NCI-H187 (cell line): ENCODE measurements around the gene FBLN7.

Source experiments
- DNase-seq, 2 experiments: peaks; one replicate each; lab custom pipeline; 2025; lab: John Stamatoyannopoulos, UW

Gene FBLN7

DNA sequence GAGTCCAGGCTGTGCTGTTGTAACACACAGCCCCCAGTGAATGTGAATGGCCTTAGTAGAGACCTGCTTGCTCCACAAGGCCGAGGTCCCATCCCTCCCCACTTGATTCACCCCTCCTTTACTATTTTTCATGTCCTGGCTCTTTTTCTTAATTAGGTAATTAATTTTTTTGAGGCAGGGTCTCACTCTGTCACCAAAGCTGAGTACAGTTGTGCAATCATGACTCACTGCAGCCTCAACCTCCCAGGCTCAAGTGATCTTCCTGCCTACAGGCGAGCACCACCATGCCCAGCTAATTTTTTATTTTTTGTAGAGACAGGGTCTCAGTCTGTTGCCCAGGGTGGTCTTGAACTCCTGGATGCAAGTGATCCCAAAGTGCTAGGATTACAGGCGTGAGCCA, 19.3 kb downstream of the FBLN7 start:
- DNase-seq: no peak

DNA sequence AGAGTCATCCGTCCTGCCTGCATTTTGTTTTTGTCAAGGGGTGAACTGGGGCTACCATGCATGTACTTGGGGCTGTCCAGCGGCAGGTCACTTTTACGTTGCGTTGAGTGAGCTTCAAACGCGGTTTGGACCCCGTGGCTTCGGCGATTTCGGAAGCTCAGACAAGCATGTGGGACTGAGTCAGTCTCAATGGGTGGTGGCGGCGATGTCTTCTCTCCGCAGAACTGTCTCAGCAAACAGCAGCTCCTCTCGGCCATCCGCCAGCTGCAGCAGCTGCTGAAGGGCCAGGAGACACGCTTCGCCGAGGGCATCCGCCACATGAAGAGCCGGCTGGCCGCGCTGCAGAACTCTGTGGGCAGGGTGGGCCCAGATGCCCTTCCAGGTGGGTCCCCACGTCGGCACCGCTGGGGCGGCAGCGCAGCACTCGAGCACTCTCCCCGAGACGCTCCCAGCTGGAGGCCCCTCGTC, 21.3 kb downstream of the FBLN7 start:
- DNase-seq: peak in 1 of 2 experiments; percentile 45

DNA sequence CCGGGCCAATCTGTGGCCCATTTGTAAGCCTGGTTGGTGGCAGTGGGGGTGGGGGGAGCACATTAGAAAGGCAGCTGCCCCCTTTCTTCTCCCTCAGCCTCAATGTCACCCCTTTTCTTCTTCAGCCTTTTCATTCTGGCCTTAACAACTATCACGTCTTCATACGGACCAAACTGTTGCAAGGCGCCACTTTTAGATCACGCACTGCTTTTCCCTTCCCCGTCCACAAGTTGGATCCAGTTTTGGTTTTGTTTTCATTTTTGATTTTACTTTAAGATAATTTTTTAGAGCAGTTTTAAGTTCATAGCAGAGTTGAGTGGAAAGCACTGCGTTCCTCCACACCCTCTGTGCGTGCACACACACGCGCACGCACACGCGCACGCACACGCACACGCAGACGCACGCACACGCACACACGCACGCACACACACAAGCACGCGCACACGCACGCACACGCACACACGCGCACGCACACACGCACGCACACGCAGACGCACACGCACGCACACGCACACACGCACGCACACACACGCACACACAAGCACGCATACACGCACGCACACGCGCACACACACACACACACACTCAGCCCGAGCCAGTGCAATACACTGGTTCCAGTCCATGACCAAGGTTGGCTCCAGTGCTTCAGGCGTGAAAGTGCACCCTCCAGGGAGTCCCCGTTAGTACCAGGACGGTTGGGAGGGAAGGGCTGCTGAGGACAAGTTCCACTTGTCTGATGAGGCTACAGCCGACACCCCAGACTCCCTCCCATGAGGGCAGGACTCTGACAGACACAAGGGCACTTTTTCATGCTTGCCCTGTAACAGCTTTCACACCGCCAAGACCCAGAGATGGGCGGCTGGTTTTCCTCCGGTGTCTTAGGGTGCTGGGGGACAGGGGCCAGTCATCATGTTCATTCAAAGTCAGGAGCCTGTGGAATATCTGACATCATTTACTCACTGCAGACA, 22.4 kb downstream of the FBLN7 start:
- DNase-seq: peak in 1 of 2 experiments; percentile 29

DNA sequence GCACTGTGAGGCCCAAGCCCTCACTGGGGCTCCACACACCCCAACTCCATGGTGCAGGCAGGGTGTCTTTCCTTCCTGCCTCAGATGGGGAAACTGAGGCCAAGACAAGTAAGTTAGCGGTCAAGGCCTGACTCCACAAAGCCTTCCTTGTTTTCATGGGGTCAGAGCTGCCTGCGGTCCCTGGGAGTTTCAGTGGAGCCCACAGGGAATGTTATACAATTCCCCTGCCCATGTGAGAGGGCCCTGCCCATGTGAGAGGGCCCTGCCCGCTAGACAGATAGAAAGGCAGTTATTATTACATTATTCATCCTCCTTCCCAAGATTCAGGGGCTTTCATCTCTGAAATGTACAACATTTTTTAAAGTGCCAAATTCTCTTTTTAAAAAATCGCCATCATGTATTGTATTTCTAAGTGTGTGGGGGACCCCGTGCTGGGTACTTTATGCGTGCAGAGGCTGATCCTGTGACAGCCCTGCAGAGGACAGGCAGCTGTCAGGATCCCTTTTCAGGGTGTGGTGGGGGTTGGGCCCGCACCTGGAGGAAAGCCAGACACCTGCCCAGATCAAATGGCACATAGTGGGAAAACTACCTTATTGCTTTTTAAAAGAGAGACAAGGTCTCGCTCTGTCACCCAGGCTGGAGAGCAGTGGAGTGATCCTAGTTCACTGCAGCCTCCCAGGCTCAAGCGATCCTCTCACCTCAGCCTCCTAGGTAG, 23.4 kb downstream of the FBLN7 start:
- peak; percentile 45 to 56 for DNase-seq

DNA sequence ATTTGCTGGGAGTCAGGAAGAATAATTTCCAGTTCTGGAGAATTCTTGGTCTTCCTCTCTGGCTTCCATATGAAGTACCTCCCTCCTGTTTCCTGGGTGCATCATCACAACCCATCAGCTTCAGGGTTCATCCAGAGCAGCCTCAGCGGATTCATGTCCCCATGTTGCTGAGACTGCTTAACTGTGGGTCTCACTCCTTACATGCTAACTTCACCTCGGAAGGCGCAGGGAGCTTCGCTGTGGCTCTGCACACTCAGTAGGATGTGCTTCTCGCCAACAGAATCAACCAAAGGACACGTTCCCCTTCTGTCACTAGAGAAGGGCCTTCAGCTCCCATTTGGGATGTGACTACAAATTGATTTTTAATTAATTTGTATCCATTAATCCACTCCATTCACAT, 24.2 kb downstream of the FBLN7 start:
- DNase-seq: no peak

DNA sequence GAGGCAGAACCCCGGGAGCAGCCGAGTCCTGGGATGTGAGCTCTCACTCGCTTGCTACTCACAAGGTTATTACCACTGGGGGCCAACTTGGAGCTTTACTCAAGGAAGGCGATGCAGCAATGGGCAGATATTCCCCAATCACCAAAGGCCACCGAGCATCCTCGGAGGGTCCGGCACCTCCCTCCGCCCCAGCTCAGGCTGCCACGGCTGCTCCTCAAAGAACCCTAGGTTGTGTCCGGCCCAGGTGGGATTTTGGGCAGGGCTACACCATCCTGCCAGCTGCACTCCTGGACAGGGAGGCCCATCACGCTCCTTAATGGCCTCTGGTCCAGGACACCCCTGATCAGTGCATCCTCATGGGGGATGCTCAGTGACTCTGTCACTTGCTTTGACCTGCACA, 24.8 kb downstream of the FBLN7 start:
- no peak for DNase-seq

DNA sequence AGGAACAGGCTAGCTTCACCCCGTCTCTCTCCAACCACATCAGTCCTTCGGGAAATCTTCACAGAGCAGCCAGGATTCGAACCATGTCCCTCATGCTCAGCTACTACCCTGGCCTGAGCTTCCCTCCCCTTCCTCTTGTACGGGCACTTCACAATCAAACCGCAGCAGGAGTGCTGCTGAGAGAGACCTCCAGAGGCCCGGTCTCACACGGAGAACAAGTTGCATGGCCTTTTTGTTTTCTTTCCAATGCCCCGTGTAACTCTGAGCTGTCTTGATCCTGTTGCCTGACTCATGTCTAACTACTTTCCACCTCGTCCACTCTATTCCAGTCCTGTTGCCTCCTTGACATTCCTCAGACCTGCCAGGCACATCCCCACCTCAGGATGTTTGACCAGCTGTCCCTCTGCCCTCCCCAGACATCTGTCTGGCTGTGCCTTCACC, 25.4 kb downstream of the FBLN7 start:
- DNase-seq: no peak

DNA sequence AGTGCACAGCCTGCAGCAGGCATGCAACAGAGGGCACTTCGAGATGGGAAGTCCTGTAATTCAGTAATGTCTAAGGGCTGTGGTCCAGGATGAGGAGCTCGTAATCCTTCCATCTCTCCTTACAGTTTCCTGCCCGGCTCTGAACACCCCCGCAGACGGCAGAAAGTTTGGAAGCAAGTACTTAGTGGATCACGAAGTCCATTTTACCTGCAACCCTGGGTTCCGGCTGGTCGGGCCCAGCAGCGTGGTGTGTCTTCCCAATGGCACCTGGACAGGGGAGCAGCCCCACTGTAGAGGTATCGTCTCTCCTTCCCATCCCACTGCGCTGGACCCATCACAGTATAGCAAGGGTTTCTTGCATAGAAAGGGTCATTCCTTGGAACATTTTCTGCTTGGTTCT, 26.7 kb downstream of the FBLN7 start:
- DNase-seq: no peak

DNA sequence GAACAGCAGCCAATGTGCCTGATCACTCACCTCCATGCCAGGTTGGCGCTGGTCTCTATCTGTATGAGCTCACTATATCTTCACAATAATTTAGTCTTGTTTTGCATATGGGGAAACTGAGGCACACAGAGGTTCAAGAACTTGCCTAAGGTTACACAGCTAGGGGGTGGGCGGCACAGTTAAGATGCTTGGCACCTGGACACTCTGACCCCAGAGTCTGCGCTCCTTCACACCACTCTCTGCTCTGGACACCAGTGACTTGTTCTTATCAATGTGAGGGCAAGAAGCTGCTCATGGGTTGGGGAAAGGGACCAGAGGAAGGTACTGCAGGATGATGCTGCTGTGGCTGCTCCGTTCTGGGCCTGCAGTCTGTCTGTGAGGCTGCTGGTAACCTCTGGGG, 27.1 kb downstream of the FBLN7 start:
- DNase-seq: no peak

DNA sequence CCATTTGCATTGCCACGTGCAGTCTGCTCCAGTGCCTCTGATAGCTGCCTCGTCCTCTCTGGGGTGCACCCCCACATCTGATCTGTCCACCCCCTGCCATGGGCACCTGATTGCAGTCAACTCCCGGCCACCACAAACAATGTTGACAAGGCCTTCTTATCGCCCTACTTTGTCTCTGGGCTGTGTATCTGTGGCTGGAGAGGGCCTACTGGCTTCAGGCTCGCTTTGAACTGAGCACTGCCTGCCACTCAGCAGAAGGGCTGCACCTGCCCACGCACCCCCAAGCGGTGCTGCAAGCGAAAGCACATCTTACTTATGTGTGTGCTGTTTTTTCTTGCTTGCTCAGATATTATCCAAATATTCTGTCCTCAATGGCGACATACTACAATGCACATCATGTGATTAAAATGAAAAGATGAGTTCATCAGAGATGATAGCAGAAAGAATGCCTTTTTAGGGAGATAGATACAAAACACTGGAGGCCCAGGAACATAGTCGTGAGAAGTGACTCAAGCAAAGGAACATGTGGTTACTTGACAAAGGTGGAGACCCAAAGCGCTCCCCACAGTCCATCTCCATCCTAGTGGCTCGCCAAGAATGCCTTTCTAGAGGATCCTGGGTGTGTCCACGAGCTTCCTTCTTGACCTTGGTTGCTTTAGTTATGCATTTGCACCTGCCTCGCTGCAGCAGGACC, 28.8 kb downstream of the FBLN7 start:
- no peak for DNase-seq

DNA sequence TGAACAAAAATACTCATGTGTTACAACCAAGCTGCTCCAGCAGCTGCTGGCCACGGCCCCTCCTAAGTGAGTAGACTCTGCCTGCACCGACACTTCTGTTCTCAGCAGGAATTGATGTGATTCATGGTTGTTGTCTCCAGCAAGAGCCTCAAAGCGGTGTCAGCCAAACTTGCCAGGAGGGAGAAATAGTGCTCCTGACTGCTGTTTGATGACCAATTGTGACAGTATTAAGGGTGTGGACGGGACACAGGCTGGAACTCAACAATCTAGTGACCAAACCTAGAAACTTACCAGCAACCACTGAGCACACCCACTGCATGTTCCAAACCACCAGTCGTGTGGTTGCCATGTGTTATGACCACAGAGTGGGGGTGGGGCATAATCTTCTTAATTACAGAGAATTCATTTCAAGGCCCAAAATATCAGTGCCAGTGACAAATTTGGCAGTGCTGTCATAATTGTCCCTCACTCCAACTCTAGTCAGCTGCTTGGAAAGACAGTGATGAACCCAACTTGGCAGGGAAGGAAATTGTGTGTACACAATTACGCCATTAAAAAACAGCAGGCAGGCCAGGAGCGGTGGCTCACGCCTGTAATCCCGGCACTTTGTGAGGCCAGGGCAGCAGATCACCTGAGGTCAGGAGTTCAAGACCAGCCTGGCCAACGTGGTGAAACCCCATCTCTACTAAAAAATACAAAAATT, 30.4 kb downstream of the FBLN7 start:
- no peak for DNase-seq

DNA sequence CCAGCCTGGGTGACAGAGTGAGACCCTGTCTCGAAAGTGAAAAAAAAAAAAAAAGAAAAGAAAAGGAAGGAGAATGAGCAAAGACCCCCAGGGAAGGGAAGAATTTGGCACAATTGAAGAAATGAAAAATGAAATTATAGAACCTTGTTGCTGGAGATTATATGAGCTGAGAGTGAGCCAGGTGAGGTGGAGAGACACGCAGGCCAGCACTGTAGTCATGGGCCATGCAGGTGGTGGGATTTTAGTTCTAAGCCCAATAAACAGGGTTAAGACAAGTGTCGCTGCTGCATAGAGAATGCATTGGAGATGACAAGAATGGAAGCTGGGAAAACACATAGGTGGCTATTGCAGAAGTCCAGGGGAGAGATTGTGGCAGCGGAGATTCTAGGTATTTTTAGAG, 32.3 kb downstream of the FBLN7 start:
- no peak for DNase-seq

DNA sequence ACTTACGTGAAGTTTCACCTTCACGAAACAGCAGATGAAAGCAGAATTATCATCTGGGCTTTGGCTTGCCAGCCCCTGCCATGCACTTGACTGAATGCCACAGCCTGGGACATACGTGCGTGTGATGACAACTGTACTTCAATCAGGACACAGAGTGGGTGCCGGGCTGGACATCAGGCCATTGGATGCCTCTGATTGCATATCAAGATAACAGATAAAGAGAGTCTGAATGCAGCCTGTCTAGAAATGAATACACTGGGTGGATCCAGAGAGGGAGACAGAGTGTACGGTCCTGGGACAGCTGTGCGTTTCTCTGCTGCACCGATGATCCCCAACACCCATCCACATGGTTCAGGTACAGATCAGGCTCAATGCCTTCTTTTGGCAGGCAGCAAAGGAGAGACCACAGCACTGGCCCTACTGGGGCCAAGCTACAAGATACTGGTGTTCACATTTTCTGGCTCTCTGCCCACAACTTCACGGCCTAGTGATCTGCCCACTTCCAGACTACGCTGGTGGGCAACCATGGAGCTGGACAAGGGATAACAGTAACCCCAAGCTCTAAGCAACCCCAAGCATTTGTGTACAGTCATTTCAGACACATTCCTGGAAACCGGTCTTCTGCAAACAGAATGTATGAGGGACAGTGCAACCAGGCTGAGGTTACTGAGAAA, 35.6 kb downstream of the FBLN7 start:
- no peak for DNase-seq

DNA sequence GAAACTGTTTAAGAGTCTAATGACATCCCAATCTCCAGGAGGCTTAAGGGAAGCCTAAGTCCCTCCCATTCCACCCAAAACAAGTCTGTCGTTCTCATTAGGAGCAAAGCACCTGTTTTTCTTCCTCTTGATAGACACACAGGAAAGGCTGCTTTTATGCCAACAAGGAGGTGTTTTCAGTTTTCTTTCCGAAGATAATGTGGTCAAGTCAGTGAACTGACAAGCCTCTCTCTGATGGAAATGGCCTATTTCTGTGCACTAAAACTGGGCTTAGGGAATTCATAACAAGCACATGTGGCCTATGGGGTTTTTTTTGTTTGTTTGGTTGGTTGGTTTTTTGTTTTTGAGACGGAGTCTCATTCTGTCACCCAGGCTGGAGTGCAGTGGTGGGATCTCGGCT, 36.2 kb downstream of the FBLN7 start:
- no peak for DNase-seq

DNA sequence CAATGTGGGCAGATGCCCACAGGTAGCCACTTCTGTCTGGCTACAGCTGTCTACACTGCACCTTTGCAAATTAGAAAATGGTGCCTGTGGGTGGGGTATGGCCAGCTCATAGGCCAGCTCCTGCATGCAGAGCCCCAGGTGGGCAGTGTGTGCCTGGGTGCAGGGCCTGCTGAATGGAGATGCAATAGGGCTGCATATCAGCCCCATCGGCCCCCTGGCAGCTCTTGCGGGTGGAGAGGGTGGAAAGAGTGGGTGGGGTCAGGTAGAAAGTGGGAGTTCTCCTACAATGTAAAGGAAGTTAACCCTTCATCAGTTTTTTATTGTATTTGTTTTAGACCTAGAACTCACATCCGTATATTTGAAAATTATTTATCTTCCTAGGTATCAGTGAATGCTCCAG, 37.1 kb downstream of the FBLN7 start:
- DNase-seq: no peak

DNA sequence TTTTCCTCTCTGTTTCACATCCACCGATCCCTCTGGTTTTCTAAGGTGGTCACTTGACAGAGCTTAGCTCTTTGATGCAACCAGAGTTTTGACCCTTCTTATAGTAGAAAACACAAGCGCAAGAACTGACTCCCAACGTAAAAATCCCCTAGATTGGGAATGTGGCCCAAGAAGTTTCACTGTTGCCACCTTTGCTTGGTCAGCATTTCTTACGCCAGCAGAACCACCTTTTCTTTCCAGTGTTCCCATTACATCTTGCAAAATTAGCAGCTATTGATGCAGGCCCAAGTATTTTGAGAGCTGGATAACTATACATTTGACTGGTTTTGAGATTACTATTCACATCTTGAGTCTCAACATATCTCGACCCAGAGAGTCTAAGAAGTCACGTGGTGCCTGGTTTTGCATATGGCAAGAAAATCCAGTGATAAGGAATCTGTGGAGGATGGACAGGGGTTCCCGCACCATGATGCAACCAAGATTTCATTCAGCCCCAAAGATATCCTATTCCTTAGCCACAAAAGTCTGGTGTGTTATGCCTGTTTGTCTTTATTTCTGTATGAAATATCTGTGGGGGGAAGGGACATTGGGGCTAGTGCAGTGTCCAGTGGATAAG, 37.9 kb downstream of the FBLN7 start:
- no peak for DNase-seq

DNA sequence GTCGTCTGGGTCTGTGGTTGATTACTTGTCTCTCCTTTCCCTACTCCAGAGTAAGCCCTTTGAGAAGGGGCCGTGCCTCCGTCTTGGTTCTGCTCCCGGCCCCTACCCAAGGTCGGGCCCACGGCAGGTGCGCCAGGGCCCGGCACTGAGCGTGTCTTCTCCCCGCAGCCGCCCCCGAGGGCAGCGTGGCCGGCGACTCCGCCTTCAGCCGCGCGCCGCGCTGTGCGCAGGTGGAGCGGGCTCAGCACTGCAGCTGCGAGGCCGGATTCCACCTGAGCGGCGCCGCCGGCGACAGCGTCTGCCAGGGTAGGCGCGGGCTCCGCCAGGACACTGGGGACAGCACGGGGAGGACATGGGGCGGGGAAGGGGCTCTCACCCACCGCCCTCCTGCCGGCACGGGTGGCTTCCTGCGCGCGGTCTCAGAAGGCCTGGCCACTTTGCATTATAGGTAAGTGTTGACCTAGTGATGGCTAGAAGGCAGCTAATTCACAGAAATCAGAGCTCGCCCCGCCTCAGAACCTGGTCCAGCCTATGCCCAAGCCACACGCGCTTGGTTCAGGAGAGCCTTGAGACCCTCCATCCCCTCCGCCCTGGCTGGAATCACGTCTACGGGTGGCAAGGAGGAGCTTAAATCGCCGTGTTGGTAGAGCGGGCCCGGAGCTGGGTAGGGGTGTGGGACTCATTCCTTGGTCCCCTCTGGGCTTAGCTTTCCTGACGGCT, 43.5 kb downstream of the FBLN7 start:
- DNase-seq: peak; percentile 21 to 35

DNA sequence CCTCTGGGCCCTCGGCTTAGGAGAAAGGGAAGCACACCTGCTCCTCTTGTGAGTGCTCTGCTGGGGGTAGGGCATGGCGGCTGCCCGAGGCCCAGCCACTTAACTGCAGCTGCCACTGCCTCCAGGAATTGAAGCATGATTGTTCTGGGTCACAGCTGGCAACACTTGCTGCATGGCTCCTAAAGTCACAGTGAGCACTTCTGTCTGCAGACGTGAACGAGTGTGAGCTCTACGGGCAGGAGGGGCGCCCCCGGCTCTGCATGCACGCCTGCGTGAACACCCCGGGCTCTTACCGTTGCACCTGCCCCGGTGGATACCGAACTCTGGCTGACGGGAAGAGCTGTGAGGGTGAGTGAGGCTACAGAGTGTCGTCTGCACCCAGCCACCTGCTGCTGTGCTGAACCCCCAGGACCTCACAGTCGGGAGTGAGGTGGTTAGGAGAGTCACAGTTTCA, 44.4 kb downstream of the FBLN7 start:
- peak; percentile 72 to 86 for DNase-seq

DNA sequence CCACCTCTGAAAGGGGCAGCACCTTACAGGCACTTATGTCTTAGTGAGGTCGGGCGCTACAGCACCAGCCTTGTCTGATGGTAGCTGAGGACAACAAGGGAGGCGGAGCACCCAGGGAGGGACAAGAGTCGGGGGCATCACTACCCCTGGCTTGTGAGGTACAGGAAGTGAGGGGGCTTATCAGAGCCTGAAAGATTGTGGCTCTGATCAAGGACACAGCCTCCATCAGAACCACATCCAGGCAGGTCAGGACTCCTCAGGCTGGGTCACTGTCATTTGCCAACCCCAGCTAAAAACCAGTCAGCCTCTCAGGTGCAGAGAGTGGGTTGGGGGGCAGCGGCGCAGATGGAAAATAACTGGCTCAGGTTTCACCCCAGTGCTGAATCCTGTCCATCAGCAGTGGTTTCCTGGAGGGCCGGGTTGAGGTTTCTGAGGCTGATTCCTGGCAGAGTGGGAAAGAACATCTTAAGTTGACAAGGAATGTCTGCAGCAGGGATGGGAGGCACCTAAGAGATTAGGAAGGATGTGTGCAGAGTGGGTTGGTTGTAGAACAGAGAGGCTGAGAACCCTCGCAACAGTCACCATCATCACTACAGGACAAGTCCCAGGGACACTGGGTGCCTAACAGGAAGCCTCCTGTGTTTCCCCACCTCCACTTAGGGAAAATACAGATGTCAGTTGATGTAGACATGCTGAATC, 45.3 kb downstream of the FBLN7 start:
- DNase-seq: no peak
